ENCODE results near the gene FKBP3. TPM values are rescaled to one million over a fixed set of nuclear protein-coding genes. Genes with fewer than 3 reads are reported as not detected.

Gene FKBP3
- total and polyA plus RNA-seq, 2 donors = 51.0 to 53.9 TPM

DNA sequence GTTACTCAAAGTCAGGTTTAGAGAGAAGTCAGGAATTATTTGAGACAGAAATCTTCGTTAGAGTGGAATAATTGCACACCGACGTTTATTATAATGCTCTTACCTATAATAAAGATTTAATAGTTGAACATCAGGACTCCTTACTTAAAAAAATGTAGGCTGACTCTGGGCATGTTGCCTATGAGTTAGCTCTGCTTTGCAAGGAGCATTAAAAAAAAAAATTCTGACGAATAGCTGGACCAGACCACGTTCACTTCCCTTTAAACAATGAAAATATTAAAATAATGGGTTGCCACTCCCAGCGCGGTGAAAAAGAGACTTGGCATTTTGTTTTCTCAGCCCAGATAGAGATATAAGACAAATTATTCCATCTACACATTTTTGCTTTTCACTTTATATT lies 875 bp upstream of the FKBP3 start:
- WGBS = 1% methylated on average over 7 of the region's 7 CpGs
- Histone ChIP-seq H3K4me3 (ENCODE audit: low read depth, low read length) (peak overlapping the region; percentile 60), H3K36me3 (ENCODE audit: insufficient read depth) (no peaks in the 10 kb centered on the region), H3K4me1 (ENCODE audit: insufficient read depth) (peaks cover 1% of the 10 kb centered on the region), H3K27ac (ENCODE audit: low read depth) (no peak overlapping the region)
- DNase-seq (ENCODE audit: extremely low spot score) = no peak

DNA sequence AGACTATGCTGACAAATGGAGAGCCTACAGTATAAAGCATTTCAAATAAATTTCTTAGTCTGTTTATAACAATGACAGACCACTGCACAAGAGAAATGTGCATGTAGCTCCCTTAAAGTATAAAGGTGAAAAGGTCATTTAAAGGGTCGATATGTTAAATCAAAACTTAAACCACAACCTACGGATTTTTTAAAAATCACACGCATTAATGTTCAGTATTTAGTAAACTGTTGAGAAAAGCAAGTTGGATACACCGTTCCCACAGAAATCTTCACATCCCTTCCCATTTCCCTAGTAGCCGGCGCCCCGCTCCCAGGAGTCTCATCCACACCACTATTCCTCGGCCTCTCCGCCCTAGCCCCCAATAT lies 614 bp downstream of the FKBP3 start:
- Histone ChIP-seq H3K4me3 (ENCODE audit: low read depth, low read length) (peak overlapping the region; percentile 60), H3K36me3 (ENCODE audit: insufficient read depth) (no peaks in the 10 kb centered on the region), H3K27ac (ENCODE audit: low read depth) (peak overlapping the region; percentile 65), H3K4me1 (ENCODE audit: insufficient read depth) (peaks cover 1% of the 10 kb centered on the region)
- under 1% methylated on average over 9 of the region's 9 CpGs for WGBS
- no peak for DNase-seq (ENCODE audit: extremely low spot score)

DNA sequence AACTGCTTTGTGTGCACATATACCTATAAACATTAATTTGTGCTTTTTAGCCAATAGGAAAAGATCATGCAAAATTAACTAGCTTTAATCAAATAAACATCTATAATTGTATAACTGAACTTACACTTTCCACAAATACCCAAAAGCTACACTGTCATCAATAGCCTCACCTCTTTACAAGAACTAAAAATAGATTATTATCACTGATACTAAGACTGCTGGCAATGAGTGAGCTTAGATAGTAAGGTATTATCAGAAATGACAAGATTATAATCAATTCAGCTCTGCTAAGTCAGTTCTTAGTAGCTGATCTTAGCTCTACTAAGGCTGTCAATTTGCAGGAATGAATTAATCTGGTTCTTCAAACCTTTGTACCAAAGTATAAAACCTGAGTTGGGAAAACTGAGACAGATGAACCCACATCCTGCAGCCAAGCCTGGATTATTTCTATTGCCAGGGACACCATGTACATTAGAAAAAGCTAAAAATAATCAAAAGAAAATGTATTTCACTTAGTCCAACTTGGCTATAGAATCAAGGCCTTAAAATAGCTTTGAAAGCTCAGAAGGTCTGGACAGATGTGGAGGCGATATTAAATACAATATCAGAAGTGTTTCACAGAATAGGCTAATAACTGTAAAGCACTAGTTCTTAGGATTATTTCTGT lies 5.2 kb downstream of the FKBP3 start:
- DNase-seq (ENCODE audit: extremely low spot score) = no peak
- H3K4me3 ChIP-seq (ENCODE audit: low read depth, low read length) = no peak overlapping the region
- H3K4me1 ChIP-seq (ENCODE audit: insufficient read depth) = no peaks in the 10 kb centered on the region
- WGBS = 42% methylated on average over 1 of the region's 1 CpG
- H3K36me3 ChIP-seq (ENCODE audit: insufficient read depth) = peaks cover 2% of the 10 kb centered on the region
- H3K27ac ChIP-seq (ENCODE audit: low read depth) = no peak overlapping the region

DNA sequence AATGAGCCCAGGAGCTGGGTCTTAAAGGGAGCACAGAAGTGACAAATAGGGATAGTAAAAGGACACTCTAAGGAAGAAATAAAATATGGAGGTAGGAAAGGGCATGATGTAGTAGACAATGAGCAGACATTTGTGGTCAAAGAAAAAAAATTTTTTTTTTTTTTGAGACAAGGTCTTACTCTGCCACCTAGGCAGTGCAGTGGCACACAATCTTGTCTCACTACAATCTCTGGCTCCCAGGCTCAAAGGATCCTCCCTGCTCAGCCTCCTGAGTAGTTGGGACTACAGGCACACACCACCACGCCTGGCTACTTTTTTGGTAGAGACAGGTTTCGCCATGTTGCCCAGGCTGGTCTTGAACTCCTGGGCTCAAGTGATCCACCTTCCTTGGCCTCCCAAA lies 8.5 kb downstream of the FKBP3 start:
- Histone ChIP-seq H3K4me1 (ENCODE audit: insufficient read depth) (no peaks in the 10 kb centered on the region), H3K4me3 (ENCODE audit: low read depth, low read length) (no peak overlapping the region), H3K36me3 (ENCODE audit: insufficient read depth) (peaks cover 2% of the 10 kb centered on the region), H3K27ac (ENCODE audit: low read depth) (no peak overlapping the region)
- no peak for DNase-seq (ENCODE audit: extremely low spot score)
- WGBS = 98% methylated on average over 2 of the region's 2 CpGs

DNA sequence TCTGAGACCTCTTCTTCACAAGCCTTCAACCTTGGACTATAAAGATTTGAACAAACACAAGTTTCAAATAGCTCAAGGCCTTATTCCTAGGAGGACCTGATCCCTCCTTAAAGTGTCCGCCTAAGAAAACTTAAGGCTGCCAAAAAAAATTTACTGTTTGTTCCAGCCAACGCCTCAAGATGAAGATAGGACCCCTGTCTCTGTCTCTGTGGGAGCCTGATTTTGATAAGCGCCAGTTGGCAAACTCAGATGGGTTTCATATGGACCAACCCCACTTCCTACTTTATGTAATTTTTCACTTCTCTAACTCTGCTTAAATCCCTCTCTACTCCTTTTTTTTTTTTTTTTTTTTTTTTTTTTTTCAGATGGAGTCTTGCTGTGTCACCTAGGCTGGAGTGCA lies 11.0 kb downstream of the FKBP3 start:
- WGBS = 96% methylated on average over 3 of the region's 3 CpGs
- Histone ChIP-seq H3K4me1 (ENCODE audit: insufficient read depth) (no peaks in the 10 kb centered on the region), H3K36me3 (ENCODE audit: insufficient read depth) (no peaks in the 10 kb centered on the region), H3K27ac (ENCODE audit: low read depth) (no peak overlapping the region), H3K4me3 (ENCODE audit: low read depth, low read length) (no peak overlapping the region)
- no peak for DNase-seq (ENCODE audit: extremely low spot score)

DNA sequence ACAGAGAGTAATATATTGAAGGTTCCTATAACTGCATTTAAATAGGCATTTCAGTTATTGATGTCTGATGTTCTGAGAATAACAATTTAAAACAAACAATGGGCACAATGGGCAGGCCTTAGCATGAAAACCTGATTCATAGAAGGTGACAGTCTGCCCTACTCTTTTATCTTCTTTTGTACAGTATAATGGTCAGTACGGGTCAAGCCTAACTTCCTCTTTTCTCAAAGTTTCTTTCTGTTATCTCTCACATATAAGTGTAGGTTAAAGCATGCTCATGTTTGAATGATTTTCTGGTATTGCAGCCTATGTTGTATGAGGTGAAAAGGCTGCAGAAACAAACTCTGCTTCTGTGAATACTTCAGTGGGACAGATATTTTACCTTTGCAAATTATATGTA lies 14.2 kb downstream of the FKBP3 start:
- WGBS = 80% methylated on average over 1 of the region's 1 CpG
- DNase-seq (ENCODE audit: extremely low spot score) = no peak
- no peaks in the 10 kb centered on the region for H3K36me3 ChIP-seq (ENCODE audit: insufficient read depth)

DNA sequence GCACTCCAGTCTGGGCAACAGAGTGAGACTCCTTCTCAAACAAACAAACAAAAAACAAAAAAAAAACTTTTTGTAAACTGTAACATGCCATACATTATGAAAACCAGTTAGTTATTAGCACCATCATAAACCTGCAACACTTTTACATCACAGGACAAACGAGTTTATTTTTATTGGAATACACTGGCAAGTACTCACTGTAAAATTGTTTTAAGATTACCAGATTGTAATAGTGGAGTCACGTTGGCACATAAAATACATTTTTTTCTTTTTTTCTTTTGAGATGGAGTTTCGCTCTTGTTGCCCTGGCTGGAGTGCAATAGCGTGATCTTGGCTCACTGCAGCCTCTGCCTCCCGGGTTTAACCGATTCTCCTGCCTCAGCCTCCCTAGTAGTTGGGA lies 15.7 kb downstream of the FKBP3 start:
- no peak for DNase-seq (ENCODE audit: extremely low spot score)
- no peak overlapping the region for H3K4me3 ChIP-seq (ENCODE audit: low read depth, low read length)
- H3K4me1 ChIP-seq (ENCODE audit: insufficient read depth) = no peaks in the 10 kb centered on the region
- H3K36me3 ChIP-seq (ENCODE audit: insufficient read depth) = no peaks in the 10 kb centered on the region
- no peak overlapping the region for H3K27ac ChIP-seq (ENCODE audit: low read depth)
- 84% methylated on average over 6 of the region's 6 CpGs for WGBS

More for the DNA sequence above, 14.2 kb downstream of the FKBP3 start:
- H3K27ac ChIP-seq (ENCODE audit: low read depth) = no peak overlapping the region
- H3K4me1 ChIP-seq (ENCODE audit: insufficient read depth) = no peaks in the 10 kb centered on the region
- H3K4me3 ChIP-seq (ENCODE audit: low read depth, low read length) = no peak overlapping the region

DNA sequence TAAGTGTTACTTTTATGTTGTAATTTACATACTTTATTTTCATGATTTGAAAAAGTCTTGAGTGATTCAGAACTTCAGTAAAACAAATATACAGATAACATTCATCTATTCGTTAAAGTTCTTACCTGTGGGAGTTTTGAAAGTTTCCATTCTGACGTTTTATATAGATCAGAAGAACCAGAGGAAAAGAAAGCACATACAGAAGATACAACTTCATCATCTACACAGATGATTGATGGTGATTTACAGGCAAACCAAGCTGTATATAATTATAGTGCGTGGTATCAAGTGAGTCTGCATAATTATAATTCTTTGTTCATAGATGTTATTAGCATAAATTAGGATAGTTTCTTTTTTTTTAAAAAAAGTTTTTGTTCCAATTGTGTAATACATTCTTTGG lies 20.0 kb downstream of the FKBP3 start:
- WGBS = 78% methylated on average over 3 of the region's 3 CpGs
- no peak overlapping the region for H3K4me3 ChIP-seq (ENCODE audit: low read depth, low read length)
- no peaks in the 10 kb centered on the region for H3K4me1 ChIP-seq (ENCODE audit: insufficient read depth)
- no peak overlapping the region for H3K27ac ChIP-seq (ENCODE audit: low read depth)
- no peak for DNase-seq (ENCODE audit: extremely low spot score)
- H3K36me3 ChIP-seq (ENCODE audit: insufficient read depth) = no peaks in the 10 kb centered on the region

DNA sequence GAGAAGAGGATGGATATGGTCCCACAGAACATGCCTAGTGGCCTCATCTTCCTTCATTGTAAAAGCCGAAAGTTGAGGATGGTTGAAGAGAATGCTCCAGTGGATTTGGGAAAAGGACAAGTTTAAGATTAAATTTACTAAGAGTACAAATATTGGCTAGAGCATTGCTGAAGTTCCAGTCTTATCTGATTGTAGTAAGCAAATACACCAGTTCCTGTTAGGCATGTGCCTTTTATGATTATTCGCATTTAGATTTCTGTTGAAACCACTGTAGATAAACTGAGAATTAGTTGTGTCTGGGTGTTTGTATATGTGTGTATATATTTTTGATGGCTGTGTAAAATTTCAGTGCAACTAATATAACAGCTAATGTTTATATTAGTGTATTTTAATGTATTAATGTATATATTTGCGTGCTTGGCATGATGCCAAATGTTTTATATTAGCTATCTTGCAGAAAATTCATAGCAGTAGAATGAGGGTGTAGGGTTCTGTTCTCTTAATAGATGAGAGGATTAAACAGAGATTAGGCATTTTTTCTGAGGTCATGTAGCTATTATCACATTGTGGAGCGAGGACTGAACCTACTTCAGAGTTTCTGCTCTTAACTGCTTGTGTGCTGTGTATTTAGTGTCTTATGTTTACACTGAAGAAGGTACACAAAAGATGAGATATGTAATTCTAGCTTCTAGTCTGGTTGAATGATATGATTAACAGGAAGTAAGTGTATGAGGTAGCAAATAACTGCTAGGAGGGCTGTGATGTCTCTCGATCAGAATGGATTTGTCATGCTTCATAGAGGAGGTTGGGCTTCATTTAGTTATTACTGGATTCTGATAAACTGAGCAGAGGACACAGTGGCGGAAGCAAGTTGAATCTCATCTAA lies 21.1 kb downstream of the FKBP3 start:
- Histone ChIP-seq H3K4me1 (ENCODE audit: insufficient read depth) (no peaks in the 10 kb centered on the region), H3K4me3 (ENCODE audit: low read depth, low read length) (no peak overlapping the region), H3K27ac (ENCODE audit: low read depth) (no peak overlapping the region), H3K36me3 (ENCODE audit: insufficient read depth) (no peaks in the 10 kb centered on the region)
- DNase-seq (ENCODE audit: extremely low spot score) = no peak
- 74% methylated on average over 6 of the region's 6 CpGs for WGBS

DNA sequence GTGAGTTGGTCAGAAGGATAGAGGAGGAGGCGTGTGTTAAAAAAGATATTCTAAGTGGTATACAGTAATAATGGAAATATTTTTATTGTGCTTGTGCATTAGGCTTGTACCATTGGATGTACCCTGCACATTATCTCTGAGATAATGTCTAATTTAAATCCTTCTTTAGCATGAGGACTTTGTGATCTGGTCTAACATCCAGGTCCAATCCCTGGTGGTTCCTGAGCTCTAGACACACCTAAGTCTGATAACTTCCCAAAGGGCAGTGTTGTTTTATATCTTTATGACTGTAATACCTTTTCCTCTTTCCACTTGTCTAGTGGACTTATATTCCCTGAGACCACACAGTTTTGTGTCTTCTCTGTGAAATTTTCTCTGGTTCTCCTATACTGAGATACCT lies 29.7 kb downstream of the FKBP3 start:
- H3K36me3 ChIP-seq (ENCODE audit: insufficient read depth) = peaks cover 5% of the 10 kb centered on the region
- no peak overlapping the region for H3K4me3 ChIP-seq (ENCODE audit: low read depth, low read length)
- 54% methylated on average over 1 of the region's 1 CpG for WGBS
- no peak overlapping the region for H3K27ac ChIP-seq (ENCODE audit: low read depth)
- H3K4me1 ChIP-seq (ENCODE audit: insufficient read depth) = no peaks in the 10 kb centered on the region
- no peak for DNase-seq (ENCODE audit: extremely low spot score)

DNA sequence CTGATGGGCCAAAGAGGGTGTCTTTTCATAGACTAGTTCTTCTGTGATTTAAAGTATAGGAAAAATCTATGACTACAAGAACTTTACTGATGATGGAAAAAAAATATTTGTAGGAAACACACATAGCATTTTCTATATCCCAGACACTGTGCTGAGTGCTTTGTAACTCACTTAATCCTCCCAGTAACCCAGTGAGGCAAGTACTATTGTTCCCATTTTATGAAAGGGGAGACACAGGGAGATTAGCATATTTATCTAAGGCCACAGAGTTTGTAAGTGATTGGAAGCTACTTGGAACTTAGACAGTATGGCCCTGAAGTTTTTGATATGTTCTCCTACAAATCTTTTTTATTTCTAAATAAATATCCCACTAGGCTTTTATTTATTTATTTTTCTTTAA lies 30.5 kb downstream of the FKBP3 start:
- Histone ChIP-seq H3K4me1 (ENCODE audit: insufficient read depth) (no peaks in the 10 kb centered on the region), H3K4me3 (ENCODE audit: low read depth, low read length) (no peak overlapping the region), H3K27ac (ENCODE audit: low read depth) (no peak overlapping the region), H3K36me3 (ENCODE audit: insufficient read depth) (peaks cover 5% of the 10 kb centered on the region)
- no peak for DNase-seq (ENCODE audit: extremely low spot score)

DNA sequence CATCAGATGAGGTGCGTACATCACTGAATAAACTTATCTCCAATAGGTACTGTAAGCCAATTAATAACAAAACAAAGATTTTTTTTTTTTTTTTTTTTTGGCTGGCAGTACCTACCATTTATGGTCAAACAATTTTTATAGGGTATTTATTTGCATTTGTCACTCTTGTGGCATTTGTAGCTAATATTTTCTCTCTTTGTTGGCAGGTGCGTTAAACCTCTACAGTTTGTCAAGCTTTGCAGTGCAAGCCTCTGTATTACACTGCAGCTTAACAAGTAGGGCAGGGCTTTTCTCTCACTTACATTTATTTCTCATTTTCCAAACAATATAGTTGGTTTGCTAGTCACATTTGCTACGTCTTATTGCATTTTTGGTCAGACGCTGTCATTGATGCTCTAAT lies 38.1 kb downstream of the FKBP3 start:
- Histone ChIP-seq H3K4me1 (ENCODE audit: insufficient read depth) (no peaks in the 10 kb centered on the region), H3K27ac (ENCODE audit: low read depth) (no peak overlapping the region), H3K4me3 (ENCODE audit: low read depth, low read length) (no peak overlapping the region), H3K36me3 (ENCODE audit: insufficient read depth) (no peaks in the 10 kb centered on the region)
- DNase-seq (ENCODE audit: extremely low spot score) = no peak
- WGBS = 93% methylated on average over 4 of the region's 4 CpGs

DNA sequence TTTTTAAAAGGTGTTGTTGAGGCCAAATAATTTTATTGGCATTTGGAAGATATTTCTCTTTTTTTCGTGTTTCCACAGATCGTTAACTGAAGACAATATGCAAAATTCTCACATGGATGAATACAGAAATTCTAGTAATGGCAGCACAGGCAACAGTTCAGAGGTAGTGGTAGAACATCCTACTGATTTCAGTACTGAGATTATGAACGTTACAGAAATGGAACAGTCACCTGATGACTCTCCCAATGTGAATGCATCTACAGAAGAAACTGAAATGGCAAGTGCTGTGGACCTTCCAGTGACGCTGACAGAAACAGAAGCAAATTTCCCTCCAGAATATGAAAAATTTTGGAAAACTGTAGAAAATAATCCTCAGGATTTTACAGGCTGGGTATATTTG lies 39.1 kb downstream of the FKBP3 start:
- H3K4me1 ChIP-seq (ENCODE audit: insufficient read depth) = no peaks in the 10 kb centered on the region
- 92% methylated on average over 4 of the region's 4 CpGs for WGBS
- no peak overlapping the region for H3K4me3 ChIP-seq (ENCODE audit: low read depth, low read length)
- no peak for DNase-seq (ENCODE audit: extremely low spot score)
- H3K27ac ChIP-seq (ENCODE audit: low read depth) = no peak overlapping the region
- no peaks in the 10 kb centered on the region for H3K36me3 ChIP-seq (ENCODE audit: insufficient read depth)

DNA sequence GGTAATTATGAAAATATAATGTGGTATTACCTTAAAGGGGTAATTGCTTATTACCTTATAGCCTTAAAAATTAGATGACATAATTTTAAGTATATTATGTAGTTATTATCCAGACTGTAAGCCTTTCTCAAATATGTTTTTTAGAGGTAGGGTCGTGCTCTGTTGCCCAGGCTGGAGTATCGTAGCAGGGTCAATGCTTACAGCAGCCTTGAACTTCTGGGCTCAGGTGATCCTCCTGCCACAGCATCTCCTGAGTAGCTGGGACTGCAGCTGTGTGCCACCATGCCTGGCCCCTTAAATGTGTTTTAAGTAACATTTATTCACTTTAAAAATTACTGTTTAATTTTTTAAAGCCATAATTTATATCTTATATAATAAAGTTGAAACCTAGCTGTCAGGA lies 40.0 kb downstream of the FKBP3 start:
- no peak overlapping the region for H3K4me3 ChIP-seq (ENCODE audit: low read depth, low read length)
- H3K36me3 ChIP-seq (ENCODE audit: insufficient read depth) = no peaks in the 10 kb centered on the region
- no peak for DNase-seq (ENCODE audit: extremely low spot score)
- 96% methylated on average over 2 of the region's 2 CpGs for WGBS
- no peaks in the 10 kb centered on the region for H3K4me1 ChIP-seq (ENCODE audit: insufficient read depth)
- no peak overlapping the region for H3K27ac ChIP-seq (ENCODE audit: low read depth)
